ENCODE data around the gene KCNMA1. TPM values are rescaled to one million over a fixed set of nuclear protein-coding genes. Genes with fewer than 3 reads are reported as not detected.

Gene KCNMA1
- total RNA-seq, 1 donor from 2014 or later, result 94.3 TPM

- Histone ChIP-seq H3K27ac (no peak overlapping the region), H3K4me3 (no peak overlapping the region), H3K9me3 (no peaks in the 10 kb centered on the region), H3K27me3 (no peaks in the 10 kb centered on the region), H3K36me3 (no peaks in the 10 kb centered on the region), H3K4me1 (no peaks in the 10 kb centered on the region)
- DNase-seq (ENCODE audit: extremely low spot score in 2 of 2), result no peak
- TF ChIP-seq CTCF (IDR thresholded peaks at IDR 0.05) (no peak), POLR2A (IDR thresholded peaks at IDR 0.05) (no peak), POLR2AphosphoS5 (IDR thresholded peaks at IDR 0.05; ENCODE audit: insufficient read depth in 1 of 2, low read depth in 1 of 2) (no peak)
- intact Hi-C loops (cut with DNase I), result no loop called here
Measured at GRCh38 chr10:76858721-76859120, 778.9 kb downstream of the KCNMA1 start.

- H3K4me1 ChIP-seq, result no peaks in the 10 kb centered on the region
- no peaks in the 10 kb centered on the region for H3K36me3 ChIP-seq
- no peak overlapping the region for H3K27ac ChIP-seq
- H3K9me3 ChIP-seq, result no peaks in the 10 kb centered on the region
- no peak for DNase-seq (ENCODE audit: extremely low spot score in 2 of 2)
- intact Hi-C loops (cut with DNase I), result no loop called here
- no peaks in the 10 kb centered on the region for H3K27me3 ChIP-seq
- TF ChIP-seq POLR2A (IDR thresholded peaks at IDR 0.05) (no peak), CTCF (IDR thresholded peaks at IDR 0.05) (no peak), POLR2AphosphoS5 (IDR thresholded peaks at IDR 0.05; ENCODE audit: insufficient read depth in 1 of 2, low read depth in 1 of 2) (no peak)
- no peak overlapping the region for H3K4me3 ChIP-seq
Measured at GRCh38 chr10:76840802-76841201, 796.8 kb downstream of the KCNMA1 start.

- Histone ChIP-seq H3K9me3 (no peaks in the 10 kb centered on the region), H3K36me3 (no peaks in the 10 kb centered on the region), H3K4me3 (no peak overlapping the region), H3K27me3 (no peaks in the 10 kb centered on the region), H3K27ac (no peak overlapping the region), H3K4me1 (no peaks in the 10 kb centered on the region)
- no peak for DNase-seq (ENCODE audit: extremely low spot score in 2 of 2)
- intact Hi-C loops (cut with DNase I), result no loop called here
- TF ChIP-seq POLR2A (IDR thresholded peaks at IDR 0.05) (no peak), CTCF (IDR thresholded peaks at IDR 0.05) (no peak), POLR2AphosphoS5 (IDR thresholded peaks at IDR 0.05; ENCODE audit: insufficient read depth in 1 of 2, low read depth in 1 of 2) (no peak)
Measured at GRCh38 chr10:76839276-76839675, 798.3 kb downstream of the KCNMA1 start.

- no peaks in the 10 kb centered on the region for H3K36me3 ChIP-seq
- no peaks in the 10 kb centered on the region for H3K27me3 ChIP-seq
- H3K9me3 ChIP-seq, result no peaks in the 10 kb centered on the region
- intact Hi-C loops (cut with DNase I), result no loop called here
- no peaks in the 10 kb centered on the region for H3K4me1 ChIP-seq
- no peak for DNase-seq (ENCODE audit: extremely low spot score in 2 of 2)
- TF ChIP-seq POLR2AphosphoS5 (IDR thresholded peaks at IDR 0.05; ENCODE audit: insufficient read depth in 1 of 2, low read depth in 1 of 2), result no peak
- TF ChIP-seq CTCF (IDR thresholded peaks at IDR 0.05), result no peak
- no peak for TF ChIP-seq POLR2A (IDR thresholded peaks at IDR 0.05)
- H3K4me3 ChIP-seq, result no peak overlapping the region
- H3K27ac ChIP-seq, result no peak overlapping the region
Measured at GRCh38 chr10:76830218-76830617, 807.4 kb downstream of the KCNMA1 start.

GRCh38 chr10:76829724-76830123 lies 807.9 kb downstream of the KCNMA1 start:
- TF ChIP-seq POLR2A (IDR thresholded peaks at IDR 0.05) (no peak), POLR2AphosphoS5 (IDR thresholded peaks at IDR 0.05; ENCODE audit: insufficient read depth in 1 of 2, low read depth in 1 of 2) (no peak)
- H3K4me1 ChIP-seq, result no peaks in the 10 kb centered on the region
- H3K4me3 ChIP-seq, result no peak overlapping the region
- no peak for DNase-seq (ENCODE audit: extremely low spot score in 2 of 2)
- intact Hi-C loops (cut with DNase I), result no loop called here
- H3K36me3 ChIP-seq, result no peaks in the 10 kb centered on the region
- H3K27ac ChIP-seq, result no peak overlapping the region
- no peaks in the 10 kb centered on the region for H3K27me3 ChIP-seq
- no peaks in the 10 kb centered on the region for H3K9me3 ChIP-seq

Small RNA genes lying within 50 kb of the gene (small RNA-seq; reads per million reads assigned to genes)
- gene ATP5MC1P8, result not detected
- not detected for gene COX6CP15
- gene RF00322, result not detected
- not detected for gene RNA5SP321

Measured in vagina (tissue), 2 donors.